Measurements from ENCODE around the gene REPS2. TPM values are rescaled to one million over a fixed set of nuclear protein-coding genes. Genes with fewer than 3 reads are reported as not detected.

REPS2 gene
- total RNA-seq, 1 donor from 2014 or later, result not detected

Other genes starting within 250 kb of the REPS2 start
- 5.1 and 5.5 TPM in 2 replicates for gene CTPS2, start 234.0 kb upstream of the REPS2 start, total RNA-seq
- 16.2 and 17.5 TPM in 2 replicates for gene SYAP1, start 227.0 kb upstream of the REPS2 start, total RNA-seq
- gene TXLNG, start 160.2 kb upstream of the REPS2 start, total RNA-seq, result 12.6 and 13.0 TPM in 2 replicates
- gene RBBP7, start 76.3 kb upstream of the REPS2 start, total RNA-seq, result 104 and 106 TPM in 2 replicates